Activated T-helper 17 cell treated with anti-CD3 and anti-CD28 coated beads, Interleukin-2, amount 50 U/mL, for 72 hours (primary cell): ENCODE results near the gene USP50. TPM values are rescaled to one million over a fixed set of nuclear protein-coding genes. Genes with fewer than 3 reads are reported as not detected.
A peak's percentile ranks its signal among the peaks of the same experiment; 100 is the strongest.
"Not testable (repeated sequence)": the region's sequence is repeated elsewhere in the genome, so short reads cannot be mapped to it uniquely, and the experiment has no call there.

Source experiments
- ATAC-seq: fragments of 150-1000 bp; cut with Tn5 transposase; replicated peaks from 2 replicates; pipeline ENCODE4 v1.10.0; 2021; ENCODE audit warnings: mild to moderate bottlenecking, moderate library complexity
- H3K27ac Mint-ChIP-seq: one replicate; pipeline ENCODE4 v1.8.0; 2022; ENCODE audit warnings: mixed read lengths
- H3K27me3 Mint-ChIP-seq: one replicate; pipeline ENCODE4 v1.8.0; 2022; ENCODE audit warnings: mixed read lengths
- H3K36me3 Mint-ChIP-seq: one replicate; pipeline ENCODE4 v1.8.0; 2022; ENCODE audit warnings: low read depth, mild to moderate bottlenecking, mixed read lengths
- H3K4me1 Mint-ChIP-seq: one replicate; pipeline ENCODE4 v1.8.0; 2022; ENCODE audit warnings: mixed read lengths
- H3K4me3 Mint-ChIP-seq: one replicate; pipeline ENCODE4 v1.8.0; 2022; ENCODE audit warnings: mild to moderate bottlenecking, mixed read lengths
- H3K9me3 Mint-ChIP-seq: one replicate; pipeline ENCODE4 v1.8.0; 2022; ENCODE audit warnings: mixed read lengths
- total RNA-seq, 2 donors: library from RNA; stranded (reverse); gene quantifications; one replicate each; pipeline ENCODE4 v1.2.3, GENCODE V29; 2022

The USP50 gene
- total RNA-seq = not detected

GRCh38 chr15:50546566-50546965 lies at the start of gene USP50:
Gene USP50 (minus strand): TSS chr15:50546666. CDS start chr15:50546525, 141 bp downstream.
- Mint-ChIP-seq H3K27ac (no peak within 1 kb of the TSS), H3K27me3 (peaks cover 9% of the 10 kb centered on the region), H3K36me3 (no peaks in the 10 kb centered on the region), H3K4me3 (no peak within 1 kb of the TSS), H3K4me1 (no peaks in the 10 kb centered on the region), H3K9me3 (no peaks in the 10 kb centered on the region)
- ATAC-seq = no peak

GRCh38 chr15:50594311-50594710 lies 47.8 kb upstream of the USP50 start:
- H3K4me1 Mint-ChIP-seq = no peaks in the 10 kb centered on the region
- H3K36me3 Mint-ChIP-seq = peaks cover 98% of the 10 kb centered on the region
- H3K27ac Mint-ChIP-seq = no peak overlapping the region
- H3K9me3 Mint-ChIP-seq = no peaks in the 10 kb centered on the region
- ATAC-seq = no peak
- no peak overlapping the region for H3K4me3 Mint-ChIP-seq
- no peaks in the 10 kb centered on the region for H3K27me3 Mint-ChIP-seq

GRCh38 chr15:50593761-50594160 lies 47.3 kb upstream of the USP50 start:
- Mint-ChIP-seq H3K36me3 (peaks cover 98% of the 10 kb centered on the region), H3K9me3 (no peaks in the 10 kb centered on the region), H3K27ac (no peak overlapping the region)

GRCh38 chr15:50590288-50590687 lies 43.8 kb upstream of the USP50 start:
- H3K4me3 Mint-ChIP-seq = no peak overlapping the region
- H3K4me1 Mint-ChIP-seq = no peaks in the 10 kb centered on the region
- no peaks in the 10 kb centered on the region for H3K9me3 Mint-ChIP-seq
- peaks cover 100% of the 10 kb centered on the region for H3K36me3 Mint-ChIP-seq
- no peak overlapping the region for H3K27ac Mint-ChIP-seq
- H3K27me3 Mint-ChIP-seq = no peaks in the 10 kb centered on the region
- no peak for ATAC-seq

More at GRCh38 chr15:50593761-50594160, 47.3 kb upstream of the USP50 start:
- H3K27me3 Mint-ChIP-seq = no peaks in the 10 kb centered on the region
- H3K4me3 Mint-ChIP-seq = no peak overlapping the region
- H3K4me1 Mint-ChIP-seq = no peaks in the 10 kb centered on the region
- no peak for ATAC-seq

- Mint-ChIP-seq H3K27ac (no peak overlapping the region), H3K9me3 (no peaks in the 10 kb centered on the region), H3K4me3 (no peak overlapping the region), H3K36me3 (peaks cover 95% of the 10 kb centered on the region), H3K4me1 (no peaks in the 10 kb centered on the region), H3K27me3 (no peaks in the 10 kb centered on the region)
- no peak for ATAC-seq
These were observed 31.0 kb upstream of the USP50 start for GRCh38 chr15:50577492-50577891.

- peak overlapping the region; percentile 65 for H3K27ac Mint-ChIP-seq
- H3K27me3 Mint-ChIP-seq = no peaks in the 10 kb centered on the region
These were observed 29.7 kb upstream of the USP50 start for GRCh38 chr15:50576166-50576565.

GRCh38 chr15:50573842-50574241 lies 27.4 kb upstream of the USP50 start:
- not testable (repeated sequence) for H3K27me3 Mint-ChIP-seq, ATAC-seq, H3K4me1 Mint-ChIP-seq, H3K9me3 Mint-ChIP-seq, H3K4me3 Mint-ChIP-seq, H3K27ac Mint-ChIP-seq
- H3K36me3 Mint-ChIP-seq = peaks cover 95% of the 10 kb centered on the region

More at GRCh38 chr15:50576166-50576565, 29.7 kb upstream of the USP50 start:
- Mint-ChIP-seq H3K36me3 (peaks cover 92% of the 10 kb centered on the region), H3K4me1 (no peaks in the 10 kb centered on the region), H3K4me3 (no peak overlapping the region), H3K9me3 (no peaks in the 10 kb centered on the region)
- no peak for ATAC-seq

GRCh38 chr15:50563756-50564155 lies 17.3 kb upstream of the USP50 start:
- peaks cover 92% of the 10 kb centered on the region for H3K36me3 Mint-ChIP-seq
- H3K4me3 Mint-ChIP-seq = peak overlapping the region; percentile 46
- ATAC-seq = peak; percentile 75

GRCh38 chr15:50562735-50563640 lies 16.5 kb upstream of the USP50 start:
- H3K36me3 Mint-ChIP-seq = peaks cover 85% of the 10 kb centered on the region
- peak; percentile 80 for ATAC-seq
- H3K9me3 Mint-ChIP-seq = no peaks in the 10 kb centered on the region

More at GRCh38 chr15:50563756-50564155, 17.3 kb upstream of the USP50 start:
- Mint-ChIP-seq H3K27me3 (no peaks in the 10 kb centered on the region), H3K4me1 (peaks cover 16% of the 10 kb centered on the region), H3K9me3 (no peaks in the 10 kb centered on the region), H3K27ac (peak overlapping the region; percentile 64)

GRCh38 chr15:50558012-50558411 lies 11.5 kb upstream of the USP50 start:
- Mint-ChIP-seq H3K4me1 (peaks cover 15% of the 10 kb centered on the region), H3K27me3 (no peaks in the 10 kb centered on the region), H3K27ac (no peak overlapping the region), H3K9me3 (no peaks in the 10 kb centered on the region), H3K4me3 (no peak overlapping the region), H3K36me3 (peaks cover 52% of the 10 kb centered on the region)
- ATAC-seq = peak; percentile 45

More at GRCh38 chr15:50562735-50563640, 16.5 kb upstream of the USP50 start:
- Mint-ChIP-seq H3K27me3 (no peaks in the 10 kb centered on the region), H3K27ac (peak overlapping the region; percentile 64), H3K4me3 (peak overlapping the region; percentile 46), H3K4me1 (peaks cover 16% of the 10 kb centered on the region)

- H3K27ac Mint-ChIP-seq = peak overlapping the region; percentile 52
- no peak for ATAC-seq
- no peak overlapping the region for H3K4me3 Mint-ChIP-seq
- peaks cover 5% of the 10 kb centered on the region for H3K4me1 Mint-ChIP-seq
- no peaks in the 10 kb centered on the region for H3K9me3 Mint-ChIP-seq
- no peaks in the 10 kb centered on the region for H3K27me3 Mint-ChIP-seq
- H3K36me3 Mint-ChIP-seq = peaks cover 40% of the 10 kb centered on the region
These were observed 10.3 kb upstream of the USP50 start for GRCh38 chr15:50556642-50557371.

- Mint-ChIP-seq H3K9me3 (no peaks in the 10 kb centered on the region), H3K4me3 (no peak overlapping the region), H3K4me1 (peaks cover 5% of the 10 kb centered on the region), H3K36me3 (peaks cover 5% of the 10 kb centered on the region), H3K27me3 (no peaks in the 10 kb centered on the region), H3K27ac (no peak overlapping the region)
- ATAC-seq = no peak
These were observed 5.8 kb upstream of the USP50 start for GRCh38 chr15:50552238-50552637.

- Mint-ChIP-seq H3K27ac (no peak overlapping the region), H3K27me3 (no peaks in the 10 kb centered on the region), H3K4me1 (no peaks in the 10 kb centered on the region), H3K4me3 (no peak overlapping the region), H3K9me3 (no peaks in the 10 kb centered on the region), H3K36me3 (no peaks in the 10 kb centered on the region)
- no peak for ATAC-seq
These were observed 2.9 kb upstream of the USP50 start for GRCh38 chr15:50549326-50549725.

- Mint-ChIP-seq H3K27ac (no peak overlapping the region), H3K27me3 (peaks cover 9% of the 10 kb centered on the region), H3K4me1 (no peaks in the 10 kb centered on the region), H3K4me3 (no peak overlapping the region), H3K36me3 (no peaks in the 10 kb centered on the region), H3K9me3 (no peaks in the 10 kb centered on the region)
- no peak for ATAC-seq
These were observed 2.1 kb downstream of the USP50 start for GRCh38 chr15:50544368-50544767.

- Mint-ChIP-seq H3K36me3 (no peaks in the 10 kb centered on the region), H3K4me3 (no peak overlapping the region), H3K27me3 (peaks cover 9% of the 10 kb centered on the region), H3K4me1 (no peaks in the 10 kb centered on the region), H3K27ac (no peak overlapping the region), H3K9me3 (no peaks in the 10 kb centered on the region)
- ATAC-seq = no peak
These were observed 2.9 kb downstream of the USP50 start for GRCh38 chr15:50543556-50543955.
